HG02588 (cell line): Measurements from ENCODE around the gene ZNF423.

ENCODE experiments used
- ATAC-seq: cut with Tn5 transposase; IDR thresholded peaks from one replicate; pipeline ENCODE4 v1.9.1; 2021; ENCODE audit warnings: mild to moderate bottlenecking, moderate library complexity; ENCODE audit not compliant: unreplicated experiment

The ZNF423 gene

GRCh38 chr16:49608779-49609178 is 247.1 kb downstream of the ZNF423 start:
- ATAC-seq = no peak

GRCh38 chr16:49608098-49608497 is 247.8 kb downstream of the ZNF423 start:
- ATAC-seq = no peak

- no peak for ATAC-seq
Observed at GRCh38 chr16:49605536-49606254, 250.2 kb downstream of the ZNF423 start.

GRCh38 chr16:49604602-49605001 is 251.3 kb downstream of the ZNF423 start:
- no peak for ATAC-seq

- no peak for ATAC-seq
Observed at GRCh38 chr16:49603956-49604355, 252.0 kb downstream of the ZNF423 start.

GRCh38 chr16:49602976-49603310 is 253.0 kb downstream of the ZNF423 start:
- no peak for ATAC-seq

- ATAC-seq = no peak
Observed at GRCh38 chr16:49602201-49602975, 253.5 kb downstream of the ZNF423 start.

- no peak for ATAC-seq
Observed at GRCh38 chr16:49601576-49601975, 254.3 kb downstream of the ZNF423 start.

GRCh38 chr16:49600976-49601375 is 254.9 kb downstream of the ZNF423 start:
- no peak for ATAC-seq

GRCh38 chr16:49600536-49600935 is 255.4 kb downstream of the ZNF423 start:
- ATAC-seq = no peak

- ATAC-seq = no peak
Observed at GRCh38 chr16:49599704-49600103, 256.2 kb downstream of the ZNF423 start.

GRCh38 chr16:49599281-49599680 is 256.6 kb downstream of the ZNF423 start:
- ATAC-seq = no peak

GRCh38 chr16:49598383-49599170 is 257.3 kb downstream of the ZNF423 start:
- ATAC-seq = peak; percentile 83

- ATAC-seq = no peak
Observed at GRCh38 chr16:49597796-49598195, 258.1 kb downstream of the ZNF423 start.

- ATAC-seq = no peak
Observed at GRCh38 chr16:49596648-49597291, 259.1 kb downstream of the ZNF423 start.

- no peak for ATAC-seq
Observed at GRCh38 chr16:49596068-49596467, 259.8 kb downstream of the ZNF423 start.

GRCh38 chr16:49594685-49595498 is 261.0 kb downstream of the ZNF423 start:
- ATAC-seq = no peak

- no peak for ATAC-seq
Observed at GRCh38 chr16:49594153-49594552, 261.8 kb downstream of the ZNF423 start.

GRCh38 chr16:49593424-49594040 is 262.4 kb downstream of the ZNF423 start:
- ATAC-seq = no peak
